Effector CD4-positive, alpha-beta T cell (primary cell): ENCODE measurements around the gene CDK7.
"Not testable (repeated sequence)": the region's sequence is repeated elsewhere in the genome, so short reads cannot be mapped to it uniquely, and the experiment has no call there.

Experiments
- DNase-seq: peaks from one replicate; pipeline ENCODE4 v3.0.0-alpha.2; 2020
- total RNA-seq: gene quantifications from one replicate; lab custom pipeline; 2026; lab: John Stamatoyannopoulos, UW

The CDK7 gene
- total RNA-seq: 24.0 reads per million, percentile 51 among the genes with 10 or more reads in this experiment

DNA sequence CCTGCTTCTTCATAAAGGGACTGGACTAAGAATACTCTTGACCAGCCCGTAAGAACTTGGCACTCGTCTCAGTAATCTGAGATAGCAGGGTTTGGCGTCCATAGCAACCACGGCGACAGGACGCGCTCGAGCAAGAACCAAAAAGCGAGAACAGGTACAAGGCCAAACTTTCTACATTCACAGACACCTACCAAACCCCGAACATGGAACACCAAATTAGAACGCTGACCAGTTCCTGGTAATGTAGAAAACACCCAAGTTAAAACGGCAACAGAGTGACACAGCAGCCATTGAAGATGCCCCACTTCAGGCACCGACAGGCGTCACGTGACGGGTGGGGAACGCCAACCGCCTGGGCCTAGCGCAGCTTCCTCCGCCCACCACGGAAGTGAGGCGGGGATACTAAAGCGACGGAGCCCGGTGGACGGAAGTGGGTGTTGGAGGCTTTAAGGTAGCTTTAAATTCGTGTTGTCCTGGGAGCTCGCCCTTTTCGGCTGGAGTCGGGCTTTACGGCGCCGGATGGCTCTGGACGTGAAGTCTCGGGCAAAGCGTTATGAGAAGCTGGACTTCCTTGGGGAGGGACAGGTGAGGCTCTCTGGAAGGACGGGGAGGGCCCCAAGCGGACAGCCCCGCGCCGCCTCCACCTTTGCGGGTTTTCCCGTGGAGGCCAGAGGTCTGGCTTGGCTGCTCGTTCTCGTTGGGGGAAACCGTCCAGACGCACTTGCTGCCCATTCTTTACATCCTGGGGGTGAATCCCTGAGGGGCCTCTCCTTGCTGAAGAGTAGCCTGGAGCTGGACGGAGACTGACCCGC is at the start of gene CDK7:
CDK7 (plus strand) TSS at position 430 of the 812 bp plus-strand sequence; CDS start at position 520, 90 bp downstream.
- DNase-seq: peak; percentile 92

DNA sequence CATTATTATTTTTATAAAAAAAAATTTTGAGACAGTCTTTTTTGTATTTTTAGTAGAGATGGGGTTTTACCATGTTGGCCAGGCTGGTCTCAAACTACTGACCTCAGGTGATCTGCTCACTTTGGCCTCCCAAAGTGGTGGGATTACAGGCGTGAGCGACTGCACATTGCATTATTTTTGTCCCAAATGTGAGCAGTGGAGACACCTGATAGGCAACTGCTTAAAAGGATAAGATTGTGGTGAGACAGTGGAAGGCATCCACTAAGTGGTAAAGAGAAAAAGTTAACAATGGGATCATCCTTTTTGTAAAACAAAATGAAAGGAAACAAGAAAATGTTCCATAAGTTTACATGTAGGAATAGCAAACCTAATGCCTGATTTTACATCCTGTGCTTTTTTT is 47.3 kb upstream of the CDK7 start:
- DNase-seq: no peak

DNA sequence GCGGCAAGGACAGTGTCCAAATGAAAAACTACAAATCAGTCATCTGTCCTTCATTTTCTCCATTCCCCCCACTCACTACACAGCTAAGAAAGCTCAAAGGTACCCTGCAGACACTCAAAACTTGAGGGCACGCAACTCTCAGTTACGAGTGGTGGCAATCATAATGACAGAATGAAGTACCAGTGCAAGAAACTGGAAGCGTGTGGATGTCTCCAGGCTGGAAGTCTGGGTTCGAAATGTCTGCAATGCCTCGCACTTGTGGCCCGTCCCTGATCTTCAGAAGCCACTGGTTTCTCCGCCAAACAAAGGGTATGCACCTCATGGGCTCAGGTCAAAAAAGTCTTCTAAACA is 45.9 kb upstream of the CDK7 start:
- no peak for DNase-seq

DNA sequence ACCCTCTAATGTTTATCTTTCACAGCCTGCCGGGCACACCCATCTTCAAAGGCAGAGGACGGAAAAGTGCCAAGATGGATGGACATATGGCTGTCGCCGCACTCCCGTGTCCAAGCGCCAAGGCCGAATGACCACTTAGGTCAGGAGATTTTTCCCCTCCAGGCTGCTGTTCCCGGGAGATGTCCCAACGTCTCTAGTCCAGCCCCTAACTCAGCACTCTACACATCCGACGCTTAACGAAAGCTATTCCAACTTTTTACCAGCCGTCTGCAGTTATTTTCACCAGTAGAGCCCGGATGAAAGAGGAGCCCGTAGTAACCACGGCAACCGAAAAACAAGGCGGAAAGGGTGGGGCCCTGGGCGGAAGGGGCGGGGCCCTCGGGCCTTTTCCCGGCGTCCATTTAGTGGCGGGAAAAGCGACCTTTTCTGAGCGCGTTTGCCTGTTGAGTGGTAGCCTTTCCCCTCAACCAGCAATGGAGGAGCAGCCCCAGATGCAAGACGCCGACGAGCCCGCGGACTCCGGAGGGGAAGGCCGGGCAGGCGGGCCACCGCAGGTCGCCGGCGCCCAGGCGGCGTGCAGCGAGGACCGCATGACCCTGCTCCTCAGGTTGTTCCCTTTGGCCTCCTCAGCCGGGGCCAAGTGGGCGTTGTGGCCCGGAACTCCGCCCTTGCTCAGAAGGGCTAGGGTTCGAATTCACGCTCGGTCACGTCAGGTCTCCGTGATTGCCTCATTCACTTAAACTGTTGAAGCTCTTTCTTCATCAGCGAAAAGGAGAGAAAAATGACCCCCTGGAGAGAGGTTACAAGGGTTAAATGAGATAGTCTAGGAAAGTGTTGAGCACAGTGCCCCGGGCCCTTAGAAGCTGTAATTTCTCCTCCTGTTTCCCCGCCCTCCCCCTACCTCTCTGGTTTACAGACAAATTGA is 45.3 kb upstream of the CDK7 start, which contains the start of gene CENPH:
CENPH (plus strand) TSS at position 422 of the 925 bp plus-strand sequence; CDS start at position 474, 52 bp downstream.
- peak; percentile 87 for DNase-seq

DNA sequence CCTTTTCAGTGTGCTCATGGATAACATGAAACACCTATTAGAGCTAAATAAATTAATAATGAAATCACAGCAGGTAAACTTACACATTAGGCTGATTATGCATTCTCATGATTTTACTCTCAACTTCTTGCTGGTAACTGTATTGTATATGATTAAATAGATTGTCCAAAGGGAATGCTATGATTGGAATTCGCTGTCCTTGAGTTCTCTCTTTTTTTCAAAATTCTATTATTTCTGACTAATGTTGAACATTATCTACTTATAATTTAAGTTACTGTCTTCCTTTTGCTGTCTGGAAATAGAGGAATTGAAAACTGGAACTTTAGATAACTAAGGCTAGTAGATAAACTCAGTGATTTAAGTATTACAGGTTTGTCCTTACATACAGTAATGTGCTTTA is 32.2 kb upstream of the CDK7 start:
- no peak for DNase-seq

DNA sequence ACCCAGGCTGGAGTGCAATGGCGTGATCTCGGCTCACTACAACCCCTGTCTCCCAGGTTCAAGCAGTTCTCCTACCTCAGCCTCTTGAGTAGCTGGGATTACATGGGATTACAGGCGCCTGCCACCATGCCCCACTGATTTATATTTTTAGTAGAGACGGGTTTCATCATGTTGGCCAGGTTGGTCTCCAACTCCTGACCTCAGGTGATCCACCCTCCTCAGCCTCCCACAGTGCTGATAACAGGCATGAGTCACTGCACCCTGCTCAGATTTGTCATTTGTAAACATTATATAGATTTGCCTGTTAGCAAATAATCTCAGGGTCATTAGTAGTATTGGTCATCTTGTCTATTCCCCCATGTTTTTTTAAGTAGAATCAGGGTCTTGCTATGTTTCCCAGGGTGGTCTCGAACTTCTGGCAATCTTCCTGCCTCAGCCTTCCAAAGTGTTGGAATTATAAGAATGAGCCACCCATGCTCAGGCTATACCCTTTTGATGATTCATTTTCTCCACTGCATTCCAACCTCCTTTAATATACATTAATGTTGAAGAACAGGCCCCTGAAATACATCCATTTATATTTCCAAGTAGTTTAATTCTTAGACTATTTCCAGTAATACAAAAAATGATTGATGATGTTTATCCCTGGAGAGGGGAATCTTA is 28.0 kb upstream of the CDK7 start:
- no peak for DNase-seq

DNA sequence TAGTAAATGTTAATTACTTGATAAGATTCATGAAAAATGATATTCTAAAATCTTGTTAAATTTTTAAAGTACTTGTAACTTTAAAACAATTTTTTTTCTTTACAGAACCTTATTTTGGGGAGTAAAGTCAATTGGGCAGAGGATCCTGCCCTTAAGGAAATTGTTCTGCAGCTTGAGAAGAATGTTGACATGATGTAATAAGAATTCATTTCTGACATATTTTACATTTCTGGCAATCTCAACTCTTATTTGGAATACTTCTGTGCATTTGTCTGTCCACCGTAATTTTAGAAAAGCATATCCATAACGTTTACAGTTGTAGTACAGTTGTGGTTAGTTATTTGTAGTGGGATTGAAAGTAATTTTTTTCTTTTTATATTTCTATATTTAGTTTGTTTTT is 25.1 kb upstream of the CDK7 start:
- no peak for DNase-seq

DNA sequence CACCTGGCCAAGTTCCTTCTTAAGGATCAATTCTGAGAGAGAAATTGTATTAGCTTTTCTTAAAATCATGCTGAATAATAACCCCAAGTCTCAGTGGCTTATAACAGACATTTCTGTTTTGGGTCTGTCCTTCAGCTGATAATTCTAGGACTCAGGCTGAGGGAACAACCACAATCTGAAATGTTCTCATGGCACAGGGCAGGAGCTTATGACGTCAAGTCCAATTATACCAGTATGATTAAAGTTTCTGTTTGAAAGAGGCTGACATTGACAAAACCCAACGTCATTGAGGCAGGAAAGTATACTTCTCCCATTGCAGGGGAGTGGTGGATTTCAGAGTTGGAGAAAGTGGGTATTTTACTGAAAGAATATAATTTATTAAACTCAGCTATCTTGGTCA is 23.5 kb upstream of the CDK7 start:
- DNase-seq: no peak

DNA sequence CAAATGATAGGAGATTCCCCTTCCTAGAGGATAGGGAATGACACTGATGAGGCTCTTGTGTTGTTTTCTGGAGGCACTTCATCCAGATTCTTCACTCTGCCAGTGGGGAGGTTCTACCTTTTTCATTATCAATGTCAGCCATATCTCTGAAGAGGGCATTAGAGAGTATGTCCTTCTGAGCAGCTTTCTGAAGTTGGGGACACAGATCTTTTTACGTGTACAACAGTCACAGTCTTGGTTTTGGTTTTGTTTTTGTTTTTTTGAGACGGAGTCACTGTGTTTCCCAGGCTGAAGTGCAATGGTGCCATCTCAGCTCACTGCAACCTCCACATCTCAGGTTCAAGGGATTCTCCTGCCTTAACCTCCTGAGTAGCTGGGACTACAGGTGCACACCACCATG is 22.7 kb upstream of the CDK7 start:
- DNase-seq: no peak

DNA sequence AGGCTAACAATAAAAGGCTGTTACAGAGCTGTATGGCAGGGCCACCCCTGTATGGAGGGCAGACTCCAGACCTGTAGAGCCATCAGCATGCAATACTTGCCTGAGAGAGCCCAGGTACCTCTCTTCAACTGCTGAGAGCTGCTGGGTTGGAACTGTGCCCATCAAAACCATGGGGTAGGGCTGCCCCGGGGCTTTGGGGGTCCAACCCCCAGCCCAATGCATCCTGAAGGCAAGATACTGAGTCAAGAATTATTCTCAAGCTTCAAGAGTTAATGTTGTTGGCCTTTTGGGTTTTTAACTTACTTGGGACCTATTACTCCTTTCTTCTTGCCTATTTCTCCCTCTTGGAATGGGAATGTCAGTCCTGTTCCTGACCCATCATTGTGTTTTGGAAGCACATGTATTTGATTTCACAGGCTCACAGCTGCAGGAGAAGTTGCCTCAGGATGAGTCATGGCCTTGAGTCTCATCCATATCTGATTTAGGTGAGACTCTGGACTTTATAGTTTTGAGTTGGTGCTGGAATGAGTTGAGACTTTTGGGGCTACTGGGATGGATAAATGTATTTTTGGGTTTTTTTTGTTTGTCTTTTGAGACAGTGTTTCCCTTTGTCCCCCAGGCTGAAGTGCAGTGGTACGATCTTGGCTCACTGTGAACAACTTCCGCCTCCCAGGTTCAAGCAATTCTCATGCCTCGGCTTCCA is 21.0 kb upstream of the CDK7 start:
- no peak for DNase-seq

DNA sequence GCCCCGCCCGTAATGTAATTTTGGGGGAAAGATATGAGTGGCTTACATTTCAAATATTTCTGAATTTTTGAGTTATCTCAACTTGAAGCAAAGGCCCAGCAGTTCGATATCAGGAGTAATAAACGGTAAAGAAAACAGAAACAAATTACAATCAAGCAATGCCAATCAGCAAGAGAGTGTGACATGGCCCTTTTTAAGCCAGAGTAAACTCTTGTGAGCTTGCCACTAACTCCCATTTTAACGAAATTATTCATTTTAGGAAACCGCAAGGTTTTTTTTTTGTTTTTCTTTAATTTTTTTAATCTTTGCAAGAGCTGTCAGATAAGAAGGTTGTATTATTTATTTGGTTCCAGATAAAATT is 17.6 kb upstream of the CDK7 start:
- DNase-seq: no peak

DNA sequence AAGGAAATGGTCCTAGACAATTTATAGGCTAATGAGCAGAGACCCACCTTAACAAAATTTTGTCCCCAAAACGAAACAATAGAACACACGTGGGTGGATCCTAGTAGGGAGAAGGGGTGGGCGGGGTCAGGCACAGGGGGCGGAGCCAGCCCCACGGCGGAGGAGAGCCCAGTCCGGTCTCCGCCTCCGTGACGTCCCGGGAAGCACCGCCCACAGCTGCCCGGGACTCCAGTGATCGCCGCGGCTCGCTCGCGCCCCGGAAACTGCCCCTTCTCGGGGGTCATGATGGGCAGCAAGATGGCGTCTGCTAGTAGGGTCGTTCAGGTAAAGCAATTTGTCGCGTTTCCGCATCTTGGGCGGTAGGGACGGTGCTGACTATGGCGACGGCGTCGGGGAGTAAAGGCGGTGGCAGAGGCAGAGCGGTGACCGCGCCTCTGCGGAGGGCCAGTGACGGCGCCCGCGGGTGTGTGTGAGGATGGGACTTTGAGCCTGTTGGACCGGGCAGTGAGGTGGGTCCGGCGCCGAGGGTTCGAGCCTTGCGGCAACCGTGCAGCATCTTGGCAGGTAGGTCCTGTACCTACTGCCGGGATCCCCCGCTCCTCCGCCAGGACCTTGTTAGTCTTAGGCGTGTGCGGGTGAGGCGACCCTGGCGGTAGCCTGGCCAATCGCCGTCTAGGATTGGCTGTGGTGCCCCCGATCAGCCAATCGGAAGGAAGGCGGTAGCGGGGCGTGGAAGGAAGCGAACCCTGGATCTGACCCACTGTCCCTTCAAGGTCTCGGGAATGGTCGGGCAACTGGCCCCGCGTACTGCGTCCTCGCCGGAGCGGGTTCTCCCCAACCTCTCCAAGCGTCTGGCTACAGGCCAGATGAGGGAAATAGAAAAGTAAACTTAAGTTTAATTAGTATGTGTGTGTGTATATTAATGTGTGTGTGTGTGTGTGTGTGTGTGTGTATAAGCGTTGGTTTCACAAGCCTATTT is 16.8 kb upstream of the CDK7 start:
- DNase-seq: peak; percentile 92

DNA sequence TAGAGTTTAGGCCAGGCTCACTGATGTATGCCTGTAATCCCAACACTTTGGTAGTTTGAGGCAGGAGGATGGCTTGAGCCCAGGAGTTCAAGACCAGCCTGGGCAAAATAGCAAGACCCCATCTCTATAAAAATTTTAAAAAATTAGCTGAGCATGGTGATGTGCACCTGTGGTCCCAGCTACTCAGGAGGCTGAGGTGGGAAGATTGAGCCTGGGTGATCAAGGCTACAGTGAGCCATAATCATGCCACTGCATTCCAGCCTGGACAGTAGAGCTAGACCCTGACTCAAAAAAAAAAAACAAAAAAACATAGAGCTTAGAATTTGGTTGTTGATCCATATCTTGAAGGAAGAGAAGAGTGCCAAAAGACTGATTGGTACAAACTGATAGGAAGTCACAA is 14.7 kb upstream of the CDK7 start:
- no peak for DNase-seq

DNA sequence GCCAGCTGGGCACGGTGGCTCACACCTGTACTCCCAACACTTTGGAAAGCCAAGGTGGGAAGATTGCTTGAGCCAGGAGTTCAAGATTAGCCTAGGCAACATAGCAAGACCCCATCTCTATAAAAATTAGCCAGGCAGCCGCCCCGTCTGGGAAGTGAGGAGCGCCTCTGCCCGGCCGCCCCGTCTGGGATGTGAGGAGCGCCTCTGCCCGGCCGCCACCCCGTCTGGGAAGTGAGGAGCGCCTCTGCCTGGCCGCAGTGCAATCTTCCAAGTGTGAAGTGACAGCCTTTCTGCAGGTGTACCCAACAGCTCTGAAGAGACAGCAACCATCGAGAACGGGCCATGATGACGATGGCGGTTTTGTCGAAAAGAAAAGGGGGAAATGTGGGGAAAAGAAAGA is 14.3 kb upstream of the CDK7 start:
- DNase-seq: not testable (repeated sequence)

DNA sequence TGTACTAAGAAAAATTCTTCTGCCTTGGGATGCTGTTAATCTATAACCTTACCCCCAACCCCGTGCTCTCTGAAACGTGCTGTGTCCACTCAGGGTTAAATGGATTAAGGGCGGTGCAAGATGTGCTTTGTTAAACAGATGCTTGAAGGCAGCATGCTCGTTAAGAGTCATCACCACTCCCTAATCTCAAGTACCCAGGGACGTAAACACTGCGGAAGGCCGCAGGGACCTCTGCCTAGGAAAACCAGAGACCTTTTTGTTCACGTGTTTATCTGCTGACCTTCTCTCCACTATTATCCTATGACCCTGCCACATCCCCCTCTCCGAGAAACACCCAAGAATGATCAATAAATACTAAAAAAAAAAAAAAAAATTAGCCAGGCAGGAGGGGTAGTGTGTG is 13.9 kb upstream of the CDK7 start:
- DNase-seq: not testable (repeated sequence)

DNA sequence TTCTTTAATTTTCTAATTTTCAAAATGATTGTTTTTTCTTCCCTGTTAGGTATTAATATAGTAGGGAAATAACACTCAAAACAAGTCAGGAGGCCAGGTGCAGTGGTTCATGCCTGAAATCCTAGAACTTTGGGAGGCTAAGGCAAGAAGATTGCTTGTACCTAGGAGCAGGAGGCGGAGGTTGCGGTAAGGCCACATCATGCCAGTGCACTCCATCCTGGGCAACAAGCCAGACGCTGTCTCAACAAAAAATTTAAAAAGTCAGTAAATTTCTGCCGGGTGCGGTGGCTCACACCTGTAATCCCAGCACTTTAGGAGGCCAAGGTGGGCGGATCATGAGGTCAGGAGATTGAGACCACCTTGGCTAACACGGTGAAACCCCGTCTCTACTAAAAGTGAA is 10.2 kb upstream of the CDK7 start:
- DNase-seq: no peak

DNA sequence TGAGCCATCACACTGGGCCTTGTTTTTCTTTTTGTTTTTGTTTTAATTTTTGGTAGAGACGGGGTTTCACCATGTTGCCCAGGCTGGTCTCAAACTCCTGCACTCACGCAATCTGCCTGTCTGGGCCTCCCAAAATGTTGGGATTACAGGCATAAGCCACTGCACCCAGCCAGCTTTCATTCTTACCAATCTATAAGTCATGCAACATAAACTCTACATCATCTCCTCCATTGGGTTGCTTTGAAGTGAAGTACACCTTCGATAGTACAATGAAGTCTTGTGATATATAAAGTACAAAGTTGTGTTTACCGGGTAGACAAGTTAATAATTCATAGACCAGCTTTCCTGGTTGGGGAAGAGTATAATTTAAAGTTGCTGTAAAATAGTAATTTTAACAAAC is 8.8 kb upstream of the CDK7 start:
- no peak for DNase-seq

DNA sequence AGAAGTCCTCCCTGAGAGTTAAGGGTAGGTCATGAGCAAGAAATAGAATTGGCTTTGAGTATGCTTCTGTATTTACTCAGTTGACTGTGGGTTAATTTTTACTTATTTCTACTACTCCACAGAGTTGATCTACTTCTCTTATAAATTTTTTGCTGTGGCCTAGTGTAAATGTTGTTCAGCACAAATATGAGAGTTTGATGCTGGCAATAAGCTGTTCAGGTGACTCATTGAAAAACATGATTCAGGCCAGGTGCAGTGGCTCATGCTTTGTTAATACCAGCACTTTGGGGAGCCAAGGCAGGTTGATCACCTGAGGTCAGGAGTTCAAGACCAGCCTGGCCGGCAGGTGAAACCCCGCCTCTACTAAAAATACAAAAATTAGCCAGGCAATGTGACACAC is 4.5 kb upstream of the CDK7 start:
- no peak for DNase-seq

DNA sequence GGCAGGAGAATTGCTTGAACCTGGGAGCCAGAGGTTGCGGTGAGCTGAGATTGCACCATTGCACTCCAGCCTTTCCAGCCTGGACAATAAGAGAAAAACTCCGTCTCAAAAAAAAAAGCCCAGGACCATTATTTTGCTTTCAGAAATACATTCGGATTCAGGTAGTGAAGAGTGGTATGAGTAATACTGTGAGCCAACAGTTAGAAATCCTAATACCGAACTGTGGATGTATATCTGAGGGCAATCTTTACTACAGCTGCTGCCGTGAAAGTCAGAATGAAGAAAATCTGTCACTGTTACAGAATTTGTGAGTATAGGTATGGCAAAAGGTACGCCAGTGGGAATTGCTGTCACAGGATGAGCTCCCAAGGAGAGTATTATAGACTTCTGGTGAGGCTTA is 3.4 kb upstream of the CDK7 start:
- no peak for DNase-seq

DNA sequence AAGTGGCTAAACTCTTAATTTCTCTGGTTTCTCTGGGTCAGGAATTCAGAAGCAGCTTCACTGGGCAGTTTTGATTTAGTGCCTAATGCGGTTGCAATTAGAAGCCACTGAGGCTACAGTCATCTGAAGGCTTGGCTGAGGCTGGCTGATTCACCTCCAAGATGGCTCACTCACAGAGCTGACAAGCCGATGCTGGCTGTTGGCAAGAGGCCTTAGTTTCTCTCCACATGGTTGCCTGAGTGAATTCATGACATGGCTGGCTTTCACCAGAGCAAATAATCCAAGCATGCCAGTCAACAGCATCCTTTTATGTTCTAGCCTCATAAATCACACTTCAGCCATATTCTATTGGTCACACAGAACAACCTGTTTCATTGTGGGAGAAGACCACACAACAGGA is 2.8 kb upstream of the CDK7 start:
- DNase-seq: no peak

DNA sequence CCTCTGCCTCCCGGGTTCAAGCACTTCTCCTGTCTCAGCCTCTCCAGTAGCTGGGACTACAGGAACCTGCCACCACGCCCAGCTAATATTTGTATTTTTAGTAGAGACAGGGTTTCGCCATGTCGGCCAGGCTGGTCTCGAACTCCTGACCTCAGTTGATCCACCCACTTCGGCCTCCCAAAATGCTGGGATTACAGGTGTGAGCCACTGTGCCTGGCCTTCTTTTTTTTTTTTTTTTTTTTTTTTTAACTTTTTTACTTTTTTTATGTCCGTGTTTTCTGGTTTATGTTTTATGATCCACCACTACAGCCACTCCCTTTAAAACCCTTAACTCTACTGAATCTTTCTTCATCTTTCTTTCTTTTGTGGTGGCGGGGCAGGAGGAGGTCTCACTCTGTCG is 2.0 kb downstream of the CDK7 start:
- DNase-seq: not testable (repeated sequence)
